HK-2 (cell line): ENCODE measurements around the gene LUC7L.
A peak's percentile ranks its signal among the peaks of the same experiment; 100 is the strongest.
"Not testable (repeated sequence)": the region's sequence is repeated elsewhere in the genome, so short reads cannot be mapped to it uniquely, and the experiment has no call there.

Experiments used
- DNase-seq: peaks from one replicate; pipeline ENCODE4 v3.0.0-alpha.2; 2018; ENCODE audit not compliant: unreplicated experiment

Gene LUC7L

DNA sequence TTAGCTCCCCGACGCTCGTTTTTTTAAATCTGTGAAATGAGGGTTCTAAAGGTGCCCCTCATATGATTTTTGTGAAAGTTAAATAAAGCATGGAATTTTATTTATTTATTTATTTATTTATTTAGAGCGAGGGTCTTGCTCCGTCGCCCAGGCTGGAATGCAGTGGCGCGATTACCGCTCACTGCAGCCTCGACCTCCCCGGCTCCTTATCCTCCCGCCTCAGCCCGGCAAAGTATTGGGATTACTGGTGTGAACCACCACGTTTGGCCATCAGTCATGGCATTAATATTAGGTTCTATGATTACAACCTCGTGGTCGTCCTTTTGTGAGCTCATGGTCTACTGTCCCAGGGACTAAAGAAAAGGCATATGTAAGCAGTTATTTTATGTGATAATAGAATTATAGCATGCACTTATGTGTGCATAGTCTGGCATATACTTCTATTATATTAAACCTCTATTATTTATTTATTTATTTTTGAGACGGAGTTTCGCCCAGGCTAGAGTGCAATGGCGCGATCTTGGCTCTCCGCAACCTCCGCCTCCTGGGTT is 557 bp upstream of the LUC7L start:
- DNase-seq = no peak

DNA sequence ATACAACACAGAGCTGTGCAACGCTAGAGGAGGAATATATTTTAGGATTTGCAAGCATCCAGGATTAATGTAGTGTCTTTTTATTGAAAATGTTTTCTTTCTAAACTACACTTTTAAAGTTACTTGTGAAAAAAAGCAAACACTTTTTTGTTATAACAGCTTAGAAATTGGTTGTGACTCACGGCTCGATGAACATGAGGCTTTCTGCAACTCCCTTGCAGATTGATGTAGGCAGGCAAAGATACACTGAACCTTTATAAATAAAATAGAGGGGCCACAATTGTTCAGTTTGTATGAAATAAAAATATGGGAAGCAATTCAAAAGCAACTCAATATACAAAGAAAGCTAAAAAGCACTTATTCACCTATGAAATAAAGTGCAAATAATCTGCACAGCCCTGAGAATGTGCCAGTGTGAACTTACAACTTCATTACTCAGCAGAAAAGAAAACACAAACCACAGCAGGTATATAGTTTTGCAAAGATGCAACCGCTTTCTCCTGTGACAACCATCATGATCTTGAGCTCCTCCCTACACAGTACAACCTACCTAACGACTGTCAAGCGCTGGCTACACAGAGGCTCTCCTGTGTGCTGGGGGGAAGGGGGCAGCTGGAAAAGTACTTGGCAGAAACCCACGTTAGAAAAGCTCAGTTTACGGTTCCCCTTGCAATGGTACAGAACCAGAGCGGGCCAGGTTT is 948 bp downstream of the LUC7L start:
- DNase-seq = no peak

DNA sequence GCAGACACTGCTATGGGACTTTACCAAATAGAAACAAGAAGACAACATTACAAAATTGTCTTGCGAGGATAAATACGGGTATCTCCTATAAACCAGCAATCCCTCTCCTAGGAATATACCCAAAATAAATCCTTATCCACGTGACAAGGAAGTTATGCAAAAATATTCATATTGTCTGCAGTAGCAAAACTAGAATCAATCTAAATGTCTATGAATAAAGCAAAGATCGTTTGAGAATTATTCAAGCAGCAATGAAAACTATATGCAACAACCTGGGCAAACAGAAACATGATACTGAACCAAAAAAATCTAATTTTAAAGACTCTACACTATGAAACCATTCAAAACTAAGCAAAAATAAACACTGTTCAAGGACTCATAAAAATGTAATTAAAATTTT is 9.2 kb downstream of the LUC7L start:
- DNase-seq = no peak

GRCh38 chr16:212999-213398 is 16.2 kb downstream of the LUC7L start:
- DNase-seq = no peak

DNA sequence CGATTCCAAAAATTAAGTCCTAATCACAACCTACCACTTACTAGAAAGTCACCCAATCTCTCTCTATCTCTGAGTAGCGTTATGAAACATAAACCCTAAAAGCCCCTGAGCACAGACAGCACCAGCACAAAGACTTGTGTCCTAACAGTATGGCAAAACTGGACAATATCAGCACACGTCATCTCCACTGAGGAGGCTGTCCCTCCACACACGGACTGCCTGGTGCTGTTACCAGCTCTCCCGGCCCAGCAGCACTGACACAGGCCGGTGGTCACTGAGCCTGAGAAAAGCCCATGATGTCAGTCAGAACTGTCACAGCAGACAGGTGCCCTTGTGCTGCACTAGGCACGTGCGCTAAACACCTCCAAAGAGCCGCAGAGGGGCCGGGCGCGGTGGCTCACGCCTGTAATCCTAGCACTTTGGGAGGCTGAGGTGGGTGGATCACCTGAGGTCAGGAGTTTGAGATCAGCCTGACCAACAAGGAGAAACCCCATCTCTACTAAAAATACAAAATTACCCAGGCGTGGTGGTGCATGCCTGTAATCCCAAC is 17.5 kb downstream of the LUC7L start:
- DNase-seq = not testable (repeated sequence)

DNA sequence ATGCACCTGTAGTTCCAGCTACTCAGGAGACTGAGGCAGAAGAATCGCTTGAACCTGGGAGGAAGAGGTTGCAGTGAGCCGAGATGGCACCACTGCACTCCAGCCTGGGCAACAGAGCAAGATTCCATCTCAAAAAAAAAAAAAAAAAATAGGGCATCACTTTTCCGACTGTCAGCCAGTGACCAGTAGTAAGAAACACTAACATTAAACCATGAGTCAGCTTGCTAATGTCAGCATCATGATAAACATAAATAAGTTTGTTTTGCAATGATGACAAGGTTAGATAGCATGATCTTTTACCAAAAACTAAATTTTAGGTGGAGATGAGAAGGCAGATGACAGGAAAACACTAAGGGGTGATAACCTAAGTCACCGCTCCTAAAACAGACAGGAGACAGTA is 19.9 kb downstream of the LUC7L start:
- DNase-seq = not testable (repeated sequence)

DNA sequence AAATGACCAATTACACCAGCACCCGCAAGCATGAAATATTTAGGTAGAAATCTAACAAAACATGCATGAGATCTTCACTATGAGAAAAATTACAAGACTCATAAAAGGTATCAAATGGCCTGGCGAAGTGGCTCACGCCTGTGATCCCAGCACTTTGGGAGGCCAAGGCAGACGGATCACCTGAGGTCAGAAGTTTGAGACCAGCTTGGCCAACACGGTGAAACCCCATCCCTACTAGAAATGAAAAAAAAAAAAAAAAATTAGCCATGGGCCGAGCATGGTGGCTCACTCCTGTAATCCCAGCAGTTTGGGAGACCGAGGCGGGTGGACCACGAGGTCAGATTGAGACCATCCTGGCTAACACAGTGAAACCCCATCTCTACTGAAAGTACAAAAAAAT is 25.2 kb downstream of the LUC7L start:
- not testable (repeated sequence) for DNase-seq

- DNase-seq = no peak
Observed at GRCh38 chr16:203246-203645, 26.0 kb downstream of the LUC7L start.

DNA sequence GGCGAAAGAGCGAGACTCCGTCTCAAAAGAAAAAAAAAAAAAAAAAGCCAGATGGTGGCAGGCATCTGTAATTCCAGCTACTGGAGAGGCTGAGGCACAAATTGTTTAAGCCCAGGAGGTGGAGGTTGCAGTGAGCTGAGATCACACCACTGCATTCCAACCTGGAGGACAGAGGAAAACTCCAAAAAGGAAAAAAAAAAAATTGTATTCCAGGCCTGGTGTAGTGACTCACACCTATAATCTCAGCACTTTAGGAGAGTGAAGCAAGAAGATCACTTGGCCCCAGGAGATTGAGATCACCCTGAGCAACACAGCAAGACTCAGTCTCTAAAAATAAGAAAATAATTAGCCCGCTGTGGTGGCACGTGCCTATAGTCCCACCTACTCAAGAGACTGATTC is 28.9 kb downstream of the LUC7L start:
- DNase-seq = peak; percentile 5

DNA sequence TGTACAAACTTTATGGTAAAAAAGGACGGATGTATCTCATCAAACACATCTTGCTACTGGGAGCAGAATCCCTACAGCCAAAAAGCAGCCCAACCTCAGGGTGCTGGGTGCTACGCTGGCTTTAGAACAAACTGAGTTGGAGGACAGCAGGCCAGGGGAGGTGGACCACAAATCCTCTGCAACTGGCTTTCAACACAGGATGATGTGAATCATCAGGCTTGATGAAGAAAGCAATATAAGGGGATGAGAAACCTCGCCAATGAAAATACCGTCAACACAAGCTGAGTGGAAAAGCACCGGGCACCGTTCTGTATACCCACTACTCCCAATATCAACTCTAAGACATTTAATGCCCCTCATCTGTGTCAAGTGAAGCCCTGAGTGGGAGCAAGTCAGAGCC is 34.7 kb downstream of the LUC7L start:
- DNase-seq = no peak

- no peak for DNase-seq
Observed at GRCh38 chr16:193441-193840, 35.8 kb downstream of the LUC7L start.

- no peak for DNase-seq
Observed at GRCh38 chr16:192686-193085, 36.6 kb downstream of the LUC7L start.

DNA sequence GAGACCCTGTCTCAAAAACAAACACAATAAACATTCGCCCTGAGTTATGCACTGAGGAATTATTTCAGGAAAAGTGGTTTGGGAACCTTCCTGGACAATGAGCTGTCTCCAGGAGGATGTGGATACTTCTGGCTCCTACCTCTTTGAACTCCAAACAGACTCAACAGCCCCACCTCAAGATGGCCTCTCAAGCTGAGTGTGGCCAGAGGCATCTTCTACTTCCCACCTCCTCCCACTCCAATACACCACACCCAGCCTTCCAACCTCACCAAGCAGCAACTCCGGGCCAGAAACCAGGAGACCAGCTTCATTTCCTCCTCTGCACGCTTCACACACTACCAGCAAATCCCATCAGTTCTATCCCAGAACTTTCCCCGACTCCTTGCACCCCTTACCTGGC is 37.4 kb downstream of the LUC7L start:
- DNase-seq = no peak

DNA sequence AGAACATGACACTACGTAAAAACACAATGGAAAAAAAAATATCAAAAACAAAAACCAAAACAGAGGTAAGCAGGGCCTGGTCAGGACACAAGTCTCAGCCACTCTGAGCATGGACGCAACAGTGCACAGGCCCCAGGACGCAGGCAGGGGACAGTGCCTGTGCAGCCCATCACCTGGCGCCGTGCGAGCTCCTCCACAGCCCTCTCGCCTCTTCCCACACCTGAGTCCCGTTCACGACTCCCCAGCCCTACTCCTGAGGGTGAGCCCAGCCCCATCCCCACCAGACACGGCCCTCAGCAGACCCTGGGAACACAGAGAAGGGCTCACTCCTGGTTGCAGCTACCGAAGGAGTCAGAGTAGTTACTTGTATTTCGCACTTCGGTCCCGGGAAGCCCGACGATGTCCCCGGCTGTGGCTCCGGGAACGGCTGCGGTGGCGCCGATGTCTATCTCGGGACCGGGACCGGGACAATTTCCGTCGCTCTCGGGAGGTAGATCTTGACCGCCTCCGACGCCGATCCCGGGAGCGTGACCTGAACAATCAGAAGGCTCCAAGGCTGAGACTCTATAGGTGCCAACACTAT is 39.6 kb downstream of the LUC7L start:
- no peak for DNase-seq

DNA sequence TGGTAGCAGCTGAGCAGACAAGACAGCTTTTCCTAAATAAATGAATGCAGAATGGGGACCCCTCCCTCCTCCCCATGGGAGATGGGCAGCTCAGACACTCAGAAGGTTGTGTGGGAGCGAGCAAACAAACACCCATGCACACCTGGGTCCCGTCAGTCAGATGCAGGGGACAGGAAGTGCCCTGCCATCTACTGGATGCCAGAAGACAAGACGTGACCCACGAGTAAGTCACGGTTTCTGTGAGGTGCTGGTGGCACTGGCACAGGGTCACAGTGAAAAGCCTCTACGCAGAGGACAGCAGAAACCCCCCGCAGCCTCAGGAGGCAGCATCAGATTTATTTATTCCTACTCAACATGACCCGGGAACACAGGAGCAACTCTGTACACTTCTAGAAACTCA is 40.6 kb downstream of the LUC7L start:
- DNase-seq = no peak

- DNase-seq = no peak
Observed at GRCh38 chr16:187330-187729, 41.9 kb downstream of the LUC7L start.

DNA sequence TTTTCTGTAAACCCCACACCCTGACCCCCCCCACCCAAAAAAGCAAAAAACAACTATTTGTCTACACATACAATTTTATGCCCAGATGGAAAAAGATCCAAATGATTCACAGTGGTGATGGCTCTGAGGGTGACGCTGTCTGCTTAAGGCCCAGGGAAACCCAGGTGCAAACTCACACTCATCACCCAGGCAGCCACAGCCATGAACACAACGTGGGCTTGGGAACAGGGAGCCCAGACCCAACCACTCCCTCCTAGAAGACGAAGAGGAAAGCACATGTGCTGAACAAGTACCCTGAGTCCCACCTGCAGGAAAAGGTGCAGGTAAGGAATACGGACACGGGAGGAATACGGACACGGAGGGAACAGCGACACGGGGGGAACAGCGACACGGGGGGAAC is 43.6 kb downstream of the LUC7L start:
- DNase-seq = no peak

DNA sequence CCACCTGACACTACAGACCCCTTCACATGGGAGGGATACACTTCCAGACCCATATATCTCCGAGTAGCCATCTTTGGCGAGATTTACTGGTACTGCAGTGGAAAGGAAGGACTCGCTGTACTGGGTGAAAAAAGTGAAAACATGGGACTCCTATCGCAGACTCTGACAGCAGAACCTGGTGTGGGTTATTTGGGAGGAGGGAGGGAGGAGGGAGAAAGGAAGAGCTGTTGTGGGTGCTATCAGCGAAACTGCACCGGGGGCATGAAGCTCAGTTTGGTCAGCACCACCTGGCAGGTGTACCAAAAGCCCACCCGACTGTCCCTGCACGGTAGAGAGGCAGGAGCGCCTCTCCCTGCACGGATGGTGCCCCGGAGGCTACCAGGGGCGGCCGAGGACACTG is 44.0 kb downstream of the LUC7L start:
- no peak for DNase-seq

DNA sequence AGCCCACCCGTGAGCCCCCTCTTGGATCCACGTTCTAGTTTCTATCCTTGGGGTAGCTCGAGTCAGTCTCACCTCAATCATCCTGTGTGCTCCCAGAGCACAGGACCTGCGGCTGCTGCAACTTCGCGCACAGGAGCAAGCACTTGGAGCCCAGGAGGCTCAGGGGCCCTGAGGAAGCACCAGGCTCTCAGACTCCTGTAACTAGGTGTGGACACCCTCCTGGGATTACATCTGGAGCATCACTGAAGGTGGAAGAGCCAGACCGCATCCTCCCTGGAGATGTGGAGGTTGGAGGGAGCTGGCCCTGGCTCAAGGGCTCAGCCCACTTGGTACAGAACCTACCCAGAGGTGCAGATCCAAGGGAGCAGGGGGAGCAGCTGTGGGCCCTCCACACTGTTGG is 46.2 kb downstream of the LUC7L start:
- no peak for DNase-seq

GRCh38 chr16:181565-182021 is 47.7 kb downstream of the LUC7L start:
- DNase-seq = no peak

- peak; percentile 85 for DNase-seq
Observed at GRCh38 chr16:180681-181564, 48.3 kb downstream of the LUC7L start.

DNA sequence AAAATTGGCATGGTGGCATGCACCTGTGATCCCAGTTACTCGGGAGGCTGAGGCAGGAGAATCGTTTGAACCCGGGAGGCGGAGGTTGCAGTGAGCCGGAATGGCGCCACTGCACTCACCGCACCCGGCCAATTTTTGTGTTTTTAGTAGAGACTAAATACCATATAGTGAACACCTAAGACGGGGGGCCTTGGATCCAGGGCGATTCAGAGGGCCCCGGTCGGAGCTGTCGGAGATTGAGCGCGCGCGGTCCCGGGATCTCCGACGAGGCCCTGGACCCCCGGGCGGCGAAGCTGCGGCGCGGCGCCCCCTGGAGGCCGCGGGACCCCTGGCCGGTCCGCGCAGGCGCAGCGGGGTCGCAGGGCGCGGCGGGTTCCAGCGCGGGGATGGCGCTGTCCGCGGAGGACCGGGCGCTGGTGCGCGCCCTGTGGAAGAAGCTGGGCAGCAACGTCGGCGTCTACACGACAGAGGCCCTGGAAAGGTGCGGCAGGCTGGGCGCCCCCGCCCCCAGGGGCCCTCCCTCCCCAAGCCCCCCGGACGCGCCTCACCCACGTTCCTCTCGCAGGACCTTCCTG is 49.1 kb downstream of the LUC7L start, which contains the start of gene HBQ1:
Gene HBQ1, plus strand, starts transcription at position 359 of the 575 bp plus-strand sequence. Its CDS starts 28 bp downstream, at position 387.
- DNase-seq = peak; percentile 58
